Aortic smooth muscle cell (primary cell): ENCODE measurements around the gene NUP155. TPM values are rescaled to one million over a fixed set of nuclear protein-coding genes. Genes with fewer than 3 reads are reported as not detected.

ENCODE experiments used
- total RNA-seq: library from RNA; depleted of rRNA; stranded (reverse); fragments of >200 nt; gene quantifications from 2 replicates; pipeline ENCODE4 v1.2.3, GENCODE V29; 2014

Gene NUP155
- total RNA-seq, result 25.8 and 30.9 TPM in 2 replicates

GRCh38 chr5:37370864-37371726 lies at the start of gene NUP155:
Gene NUP155, minus strand, starts transcription at chr5:37371106. Its CDS starts 129 bp downstream, at chr5:37370977.

GRCh38 chr5:37379100-37379628 lies 8.3 kb upstream of the NUP155 start, which contains the start of gene WDR70:
Gene WDR70, plus strand, starts transcription at chr5:37379318. Its CDS starts 50 bp downstream, at chr5:37379368.

GRCh38 chr5:37248970-37249814 lies 121.7 kb downstream of the NUP155 start, which contains the start of gene CPLANE1:
Gene CPLANE1, minus strand, starts transcription at chr5:37249376. Its CDS starts 1,678 bp downstream, at chr5:37247698.

Other genes starting within 250 kb of the NUP155 start
- gene CPLANE1, start 121.7 kb downstream of the NUP155 start, total RNA-seq, result 16.8 and 19.7 TPM in 2 replicates
- gene WDR70, start 8.2 kb upstream of the NUP155 start, total RNA-seq, result 33.6 and 35.8 TPM in 2 replicates